Measurements from ENCODE around the gene NPLOC4. TPM values are rescaled to one million over a fixed set of nuclear protein-coding genes. Genes with fewer than 3 reads are reported as not detected.

NPLOC4 gene
- total and polyA plus RNA-seq, 2 of the 13 experiments (the other 11 are each of a cell fraction or from before 2014, with no cell fraction given) = 57.0 to 97.0 TPM

- TF ChIP-seq MAZ (IDR thresholded peaks at IDR 0.05; ENCODE audit: borderline replicate concordance, low read depth, low read length) = peak; percentile 17; the same call in 1 of the 2 replicates
- TF ChIP-seq MAZ (CRISPR knock-in tag; IDR thresholded peaks at IDR 0.05; ENCODE audit: low read depth) = peak; percentile 88
- no peak for TF ChIP-seq ZNF629 (CRISPR knock-in tag; conservative IDR thresholded peaks at IDR 0.05)
- TF ChIP-seq, protein P1, sequence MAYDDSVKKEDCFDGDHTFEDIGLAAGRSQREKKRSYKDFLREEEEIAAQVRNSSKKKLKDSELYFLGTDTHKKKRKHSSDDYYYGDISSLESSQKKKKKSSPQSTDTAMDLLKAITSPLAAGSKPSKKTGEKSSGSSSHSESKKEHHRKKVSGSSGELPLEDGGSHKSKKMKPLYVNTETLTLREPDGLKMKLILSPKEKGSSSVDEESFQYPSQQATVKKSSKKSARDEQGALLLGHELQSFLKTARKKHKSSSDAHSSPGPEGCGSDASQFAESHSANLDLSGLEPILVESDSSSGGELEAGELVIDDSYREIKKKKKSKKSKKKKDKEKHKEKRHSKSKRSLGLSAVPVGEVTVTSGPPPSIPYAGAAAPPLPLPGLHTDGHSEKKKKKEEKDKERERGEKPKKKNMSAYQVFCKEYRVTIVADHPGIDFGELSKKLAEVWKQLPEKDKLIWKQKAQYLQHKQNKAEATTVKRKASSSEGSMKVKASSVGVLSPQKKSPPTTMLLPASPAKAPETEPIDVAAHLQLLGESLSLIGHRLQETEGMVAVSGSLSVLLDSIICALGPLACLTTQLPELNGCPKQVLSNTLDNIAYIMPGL (CRISPR knock-in tag; IDR thresholded peaks at IDR 0.05; ENCODE audit: borderline replicate concordance in 1 of 2, low read depth in 1 of 2) = peak; percentile 27 to 76; a peak in 3 of 4 replicates
- TF ChIP-seq, protein P2, sequence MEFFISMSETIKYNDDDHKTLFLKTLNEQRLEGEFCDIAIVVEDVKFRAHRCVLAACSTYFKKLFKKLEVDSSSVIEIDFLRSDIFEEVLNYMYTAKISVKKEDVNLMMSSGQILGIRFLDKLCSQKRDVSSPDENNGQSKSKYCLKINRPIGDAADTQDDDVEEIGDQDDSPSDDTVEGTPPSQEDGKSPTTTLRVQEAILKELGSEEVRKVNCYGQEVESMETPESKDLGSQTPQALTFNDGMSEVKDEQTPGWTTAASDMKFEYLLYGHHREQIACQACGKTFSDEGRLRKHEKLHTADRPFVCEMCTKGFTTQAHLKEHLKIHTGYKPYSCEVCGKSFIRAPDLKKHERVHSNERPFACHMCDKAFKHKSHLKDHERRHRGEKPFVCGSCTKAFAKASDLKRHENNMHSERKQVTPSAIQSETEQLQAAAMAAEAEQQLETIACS (CRISPR knock-in tag; IDR thresholded peaks at IDR 0.05) = no peak
- no peak for TF ChIP-seq HHEX (CRISPR knock-in tag; IDR thresholded peaks at IDR 0.05)
- no peak for TF ChIP-seq TSC22D2 (CRISPR knock-in tag; IDR thresholded peaks at IDR 0.05; ENCODE audit: borderline replicate concordance)
- no peak for TF ChIP-seq HOXA5 (CRISPR knock-in tag; IDR thresholded peaks at IDR 0.05)
- TF ChIP-seq, protein P3, sequence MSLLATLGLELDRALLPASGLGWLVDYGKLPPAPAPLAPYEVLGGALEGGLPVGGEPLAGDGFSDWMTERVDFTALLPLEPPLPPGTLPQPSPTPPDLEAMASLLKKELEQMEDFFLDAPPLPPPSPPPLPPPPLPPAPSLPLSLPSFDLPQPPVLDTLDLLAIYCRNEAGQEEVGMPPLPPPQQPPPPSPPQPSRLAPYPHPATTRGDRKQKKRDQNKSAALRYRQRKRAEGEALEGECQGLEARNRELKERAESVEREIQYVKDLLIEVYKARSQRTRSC (CRISPR knock-in tag; IDR thresholded peaks at IDR 0.05; ENCODE audit: low read depth) = peak; percentile 59; the same call in 1 of the 2 replicates
- TF ChIP-seq, protein P4, sequence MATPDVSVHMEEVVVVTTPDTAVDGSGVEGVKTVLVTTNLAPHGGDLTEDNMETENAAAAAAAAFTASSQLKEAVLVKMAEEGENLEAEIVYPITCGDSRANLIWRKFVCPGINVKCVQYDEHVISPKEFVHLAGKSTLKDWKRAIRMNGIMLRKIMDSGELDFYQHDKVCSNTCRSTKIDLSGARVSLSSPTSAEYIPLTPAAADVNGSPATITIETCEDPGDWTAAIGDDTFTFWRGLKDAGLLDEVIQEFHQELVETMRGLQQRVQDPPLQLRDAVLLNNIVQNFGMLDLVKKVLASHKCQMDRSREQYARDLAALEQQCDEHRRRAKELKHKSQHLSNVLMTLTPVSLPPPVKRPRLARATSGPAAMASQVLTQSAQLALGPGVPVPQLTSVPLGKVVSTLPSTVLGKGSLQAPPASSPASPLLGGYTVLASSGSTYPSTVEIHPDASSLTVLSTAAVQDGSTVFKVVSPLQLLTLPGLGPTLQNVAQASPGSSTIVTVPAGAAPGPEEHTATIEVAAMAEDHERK (CRISPR knock-in tag; IDR thresholded peaks at IDR 0.05; ENCODE audit: low read depth) = no peak
- no peak for TF ChIP-seq KAT2B (IDR thresholded peaks at IDR 0.05; ENCODE audit: borderline replicate concordance, low read depth, low read length)
- TF ChIP-seq ZNF235 (CRISPR knock-in tag; IDR thresholded peaks at IDR 0.05; ENCODE audit: borderline replicate concordance) = no peak
- no peak; the same call in 1 of the 2 replicates for TF ChIP-seq ELF1 (CRISPR knock-in tag; IDR thresholded peaks at IDR 0.05)
- TF ChIP-seq MXD4 (CRISPR knock-in tag; IDR thresholded peaks at IDR 0.05) = peak; percentile 25; the same call in 1 of the 2 replicates
- no peak for TF ChIP-seq SRF (IDR thresholded peaks at IDR 0.05; ENCODE audit: low read depth, low read length)
- no peak for TF ChIP-seq MTF1 (CRISPR knock-in tag; IDR thresholded peaks at IDR 0.05)
- TF ChIP-seq DNMT3B (CRISPR knock-in tag; conservative IDR thresholded peaks at IDR 0.05) = no peak
- peak; percentile 91 for TF ChIP-seq ZNF451 (CRISPR knock-in tag; IDR thresholded peaks at IDR 0.05)
- TF ChIP-seq NFE2L2 (IDR thresholded peaks at IDR 0.05; ENCODE audit: low read length) = no peak
- no peak for TF ChIP-seq PLRG1 (conservative IDR thresholded peaks at IDR 0.05)
- TF ChIP-seq, protein P5, sequence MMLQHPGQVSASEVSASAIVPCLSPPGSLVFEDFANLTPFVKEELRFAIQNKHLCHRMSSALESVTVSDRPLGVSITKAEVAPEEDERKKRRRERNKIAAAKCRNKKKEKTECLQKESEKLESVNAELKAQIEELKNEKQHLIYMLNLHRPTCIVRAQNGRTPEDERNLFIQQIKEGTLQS (CRISPR knock-in tag; IDR thresholded peaks at IDR 0.05) = peak; percentile 74
- TF ChIP-seq, protein P6, sequence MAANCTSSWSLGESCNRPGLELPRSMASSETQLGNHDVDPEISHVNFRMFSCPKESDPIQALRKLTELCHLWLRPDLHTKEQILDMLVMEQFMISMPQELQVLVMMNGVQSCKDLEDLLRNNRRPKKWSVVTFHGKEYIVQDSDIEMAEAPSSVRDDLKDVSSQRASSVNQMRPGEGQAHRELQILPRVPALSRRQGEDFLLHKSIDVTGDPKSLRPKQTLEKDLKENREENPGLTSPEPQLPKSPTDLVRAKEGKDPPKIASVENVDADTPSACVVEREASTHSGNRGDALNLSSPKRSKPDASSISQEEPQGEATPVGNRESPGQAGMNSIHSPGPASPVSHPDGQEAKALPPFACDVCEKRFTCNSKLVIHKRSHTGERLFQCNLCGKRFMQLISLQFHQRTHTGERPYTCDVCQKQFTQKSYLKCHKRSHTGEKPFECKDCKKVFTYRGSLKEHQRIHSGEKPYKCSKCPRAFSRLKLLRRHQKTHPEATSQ (CRISPR knock-in tag; IDR thresholded peaks at IDR 0.05; ENCODE audit: borderline replicate concordance) = no peak
- no peak for TF ChIP-seq ZNF296 (CRISPR knock-in tag; conservative IDR thresholded peaks at IDR 0.05)
- TF ChIP-seq TEAD2 (CRISPR knock-in tag; IDR thresholded peaks at IDR 0.05) = no peak
These were observed 117.5 kb downstream of the NPLOC4 start (continued) for GRCh38 chr17:81519284-81520020.

Measured in HepG2 (cell line).